ENCODE results near the gene TBC1D12.

TBC1D12 gene

DNA sequence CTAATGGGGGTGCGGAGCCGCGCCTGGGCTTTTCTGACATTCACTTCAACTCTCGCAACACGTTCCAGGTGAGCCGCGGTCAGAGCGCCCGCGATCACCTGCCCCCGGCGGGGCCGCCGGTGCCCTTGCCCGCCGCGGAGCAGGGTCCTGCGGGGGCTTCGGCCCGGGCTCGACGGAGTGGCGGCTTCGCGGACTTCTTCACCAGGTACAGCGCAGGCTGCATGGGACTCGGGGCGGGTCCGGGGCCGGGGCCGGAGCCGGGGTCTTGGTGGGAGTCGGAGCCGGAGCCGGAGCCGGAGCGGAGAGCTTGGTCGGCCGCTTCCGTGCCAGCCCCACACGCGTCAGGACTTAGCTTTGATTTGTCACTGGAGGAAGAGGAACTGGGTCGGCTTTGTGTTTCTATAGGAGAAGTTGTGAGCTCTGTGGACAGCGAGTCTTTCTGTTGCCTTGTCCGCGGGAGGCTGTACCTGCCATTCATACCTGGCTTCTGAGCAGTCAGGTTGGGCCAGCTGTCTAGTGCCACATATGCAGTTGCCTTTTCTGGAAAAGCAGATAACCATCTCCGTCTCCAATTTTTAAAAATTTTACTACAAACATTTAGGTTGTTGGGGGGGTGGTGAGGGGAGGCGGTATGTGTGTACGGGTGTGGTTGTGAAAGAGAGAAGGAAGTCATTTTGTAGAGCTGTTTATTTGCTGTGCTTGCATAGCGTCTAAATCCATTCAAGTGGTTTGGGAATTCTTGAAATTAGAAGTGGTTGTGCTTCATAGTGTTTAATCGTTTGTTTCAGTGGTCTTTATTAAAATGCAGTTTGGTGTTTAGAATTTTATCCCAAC, 1.3 kb downstream of the TBC1D12 start:
- TF ChIP-seq, protein P1, sequence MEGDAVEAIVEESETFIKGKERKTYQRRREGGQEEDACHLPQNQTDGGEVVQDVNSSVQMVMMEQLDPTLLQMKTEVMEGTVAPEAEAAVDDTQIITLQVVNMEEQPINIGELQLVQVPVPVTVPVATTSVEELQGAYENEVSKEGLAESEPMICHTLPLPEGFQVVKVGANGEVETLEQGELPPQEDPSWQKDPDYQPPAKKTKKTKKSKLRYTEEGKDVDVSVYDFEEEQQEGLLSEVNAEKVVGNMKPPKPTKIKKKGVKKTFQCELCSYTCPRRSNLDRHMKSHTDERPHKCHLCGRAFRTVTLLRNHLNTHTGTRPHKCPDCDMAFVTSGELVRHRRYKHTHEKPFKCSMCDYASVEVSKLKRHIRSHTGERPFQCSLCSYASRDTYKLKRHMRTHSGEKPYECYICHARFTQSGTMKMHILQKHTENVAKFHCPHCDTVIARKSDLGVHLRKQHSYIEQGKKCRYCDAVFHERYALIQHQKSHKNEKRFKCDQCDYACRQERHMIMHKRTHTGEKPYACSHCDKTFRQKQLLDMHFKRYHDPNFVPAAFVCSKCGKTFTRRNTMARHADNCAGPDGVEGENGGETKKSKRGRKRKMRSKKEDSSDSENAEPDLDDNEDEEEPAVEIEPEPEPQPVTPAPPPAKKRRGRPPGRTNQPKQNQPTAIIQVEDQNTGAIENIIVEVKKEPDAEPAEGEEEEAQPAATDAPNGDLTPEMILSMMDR (IDR thresholded peaks at IDR 0.05; ENCODE audit: low read depth, low read length, missing control alignments): no peak
- in situ Hi-C loops (cut with HindIII; ENCODE audit: low sequenced_read_pairs): no loop called here
- H3K4me3 ChIP-seq (ENCODE audit: low read depth, low read length): peak overlapping the region; percentile 84
- peak; percentile 23 for DNase-seq (ENCODE audit: low read depth)

DNA sequence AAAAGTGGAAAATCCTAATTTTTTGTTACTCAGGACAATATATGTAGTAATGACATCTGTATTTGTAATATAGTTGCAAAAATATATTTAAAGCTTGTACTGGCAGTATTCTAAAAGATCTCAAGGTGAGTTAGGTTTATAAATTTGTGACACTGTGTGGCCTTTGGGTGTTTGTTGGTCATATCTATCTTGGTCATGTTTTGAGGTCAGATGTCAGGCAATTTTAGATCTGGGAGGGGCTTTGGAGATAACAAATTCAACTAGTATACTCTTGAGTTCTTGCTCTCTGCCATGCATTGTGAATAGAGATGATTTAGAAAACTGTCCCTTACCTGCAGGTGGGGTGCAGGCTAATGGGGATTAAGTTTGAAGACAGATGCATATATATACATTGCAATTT, 3.1 kb downstream of the TBC1D12 start:
- no peak overlapping the region for H3K4me3 ChIP-seq (ENCODE audit: low read depth, low read length)
- TF ChIP-seq, protein P1 (IDR thresholded peaks at IDR 0.05; ENCODE audit: low read depth, low read length, missing control alignments): no peak
- in situ Hi-C loops (cut with HindIII; ENCODE audit: low sequenced_read_pairs): no loop called here
- DNase-seq (ENCODE audit: low read depth): no peak

DNA sequence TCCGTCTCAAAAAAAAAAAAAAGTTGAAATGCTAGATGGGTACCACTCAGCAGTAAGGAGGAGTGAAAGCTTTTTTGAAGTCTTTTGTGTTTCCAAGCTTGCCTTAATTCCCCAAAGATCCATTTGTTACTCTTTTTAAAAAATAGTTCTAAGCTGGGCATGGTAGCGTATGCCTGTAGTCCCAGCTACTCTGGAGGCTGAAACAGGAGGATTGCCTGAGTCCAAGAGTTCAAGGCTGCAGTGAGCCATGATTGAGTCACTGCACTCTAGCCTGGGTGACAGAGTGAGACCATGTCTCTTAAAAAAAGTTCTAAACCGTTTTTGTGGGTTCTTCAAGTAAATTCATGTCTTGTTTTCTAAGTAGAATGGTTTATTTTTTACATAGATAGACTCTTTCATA, 5.3 kb downstream of the TBC1D12 start:
- no peak for DNase-seq (ENCODE audit: low read depth)
- H3K4me3 ChIP-seq (ENCODE audit: low read depth, low read length): no peak overlapping the region
- TF ChIP-seq, protein P1 (IDR thresholded peaks at IDR 0.05; ENCODE audit: low read depth, low read length, missing control alignments): no peak
- in situ Hi-C loops (cut with HindIII; ENCODE audit: low sequenced_read_pairs): no loop called here

DNA sequence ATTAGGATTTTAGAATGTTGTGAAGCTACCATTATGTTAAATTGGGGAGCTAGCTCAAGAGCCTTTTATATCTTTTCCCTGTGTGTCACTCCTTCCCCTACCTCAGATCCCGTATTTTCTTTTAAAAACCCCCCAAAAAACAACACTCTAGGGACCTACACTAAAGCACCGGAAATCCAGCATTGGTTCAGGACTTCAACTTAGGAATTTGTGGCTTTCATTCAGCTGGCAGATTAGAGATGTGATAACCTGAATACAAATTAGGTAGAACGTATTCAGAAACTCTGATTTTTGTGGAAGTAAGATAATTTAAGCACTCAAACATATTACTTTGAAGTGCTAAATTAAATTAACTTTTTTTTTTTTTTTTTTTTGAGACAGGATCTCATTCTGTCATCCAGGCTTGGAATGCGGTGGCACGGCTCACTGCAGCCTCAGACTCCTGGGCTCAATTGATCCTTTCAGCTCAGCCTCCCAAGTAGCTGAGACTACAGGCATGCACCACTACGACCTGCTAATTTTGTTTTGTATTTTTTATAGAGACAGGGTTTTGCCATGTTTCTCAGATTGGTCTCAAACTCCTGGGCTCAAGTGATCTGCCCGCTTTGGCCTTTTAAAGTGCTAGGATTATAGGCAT, 6.8 kb downstream of the TBC1D12 start:
- in situ Hi-C loops (cut with HindIII; ENCODE audit: low sequenced_read_pairs): no loop called here
- H3K4me3 ChIP-seq (ENCODE audit: low read depth, low read length): no peak overlapping the region
- no peak for DNase-seq (ENCODE audit: low read depth)
- TF ChIP-seq, protein P1 (IDR thresholded peaks at IDR 0.05; ENCODE audit: low read depth, low read length, missing control alignments): no peak

DNA sequence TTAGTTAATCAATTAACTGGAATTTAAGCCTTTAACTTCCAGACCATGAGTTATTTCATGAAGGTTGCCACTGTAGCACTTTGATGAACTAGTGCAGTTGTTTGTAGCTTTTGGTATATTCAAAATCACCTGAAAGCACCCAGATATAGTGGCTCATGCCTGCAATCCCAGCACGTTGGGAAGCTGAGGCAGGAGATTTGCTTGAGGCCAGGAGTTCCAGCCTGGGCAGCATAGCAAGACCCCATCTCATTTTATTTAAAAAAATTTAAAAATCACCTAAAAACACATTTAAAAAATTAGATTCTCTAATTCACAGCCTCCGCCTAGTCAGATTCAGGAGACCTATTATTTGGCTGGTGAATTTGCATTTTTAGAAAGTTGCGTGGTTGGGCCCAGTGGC, 9.0 kb downstream of the TBC1D12 start:
- TF ChIP-seq, protein P1 (IDR thresholded peaks at IDR 0.05; ENCODE audit: low read depth, low read length, missing control alignments): no peak
- in situ Hi-C loops (cut with HindIII; ENCODE audit: low sequenced_read_pairs): no loop called here

DNA sequence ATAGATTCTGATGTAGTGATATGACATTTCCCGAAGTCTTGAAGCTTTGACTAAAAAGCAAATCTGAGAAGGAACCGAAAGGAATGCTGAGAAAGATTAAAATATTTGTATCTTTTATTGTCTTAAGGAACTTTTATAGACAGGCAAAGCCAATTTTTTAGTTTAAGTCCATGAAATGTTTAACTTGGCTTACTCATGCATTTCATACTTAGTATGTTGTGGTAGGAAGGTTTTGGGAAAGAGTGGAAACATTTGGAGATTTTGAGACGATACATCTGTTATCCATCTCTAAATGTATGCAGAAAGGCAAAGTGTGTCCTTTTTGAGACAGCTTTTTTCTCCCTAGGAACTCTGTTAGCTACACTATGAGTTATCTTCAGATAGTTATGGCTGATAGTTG, 10.1 kb downstream of the TBC1D12 start:
- in situ Hi-C loops (cut with HindIII; ENCODE audit: low sequenced_read_pairs): no loop called here
- no peak overlapping the region for H3K4me3 ChIP-seq (ENCODE audit: low read depth, low read length)
- TF ChIP-seq, protein P1 (IDR thresholded peaks at IDR 0.05; ENCODE audit: low read depth, low read length, missing control alignments): no peak
- no peak for DNase-seq (ENCODE audit: low read depth)

More for the DNA sequence above, 9.0 kb downstream of the TBC1D12 start:
- no peak for DNase-seq (ENCODE audit: low read depth)
- no peak overlapping the region for H3K4me3 ChIP-seq (ENCODE audit: low read depth, low read length)

Data from astrocyte of the cerebellum (primary cell).